Measurements from ENCODE around the gene CD2BP2. TPM values are rescaled to one million over a fixed set of nuclear protein-coding genes. Genes with fewer than 3 reads are reported as not detected.

CD2BP2 gene
- total and polyA plus RNA-seq, 9 of the 15 experiments (the other 6 are each of a cell fraction or from before 2014, with no cell fraction given), result 3.9 to 51.1 (median 32.8) TPM

GRCh38 chr16:30378236-30379157 lies 23.4 kb upstream of the CD2BP2 start (continued):
- peak; percentile 78 for TF ChIP-seq MGA (IDR thresholded peaks at IDR 0.05)
- TF ChIP-seq RBM22 (IDR thresholded peaks at IDR 0.05; ENCODE audit: low read depth, low read length, poor library complexity, severe bottlenecking), result no peak
- peak; percentile 41; the same call in 1 of the 2 replicates for TF ChIP-seq MBD2 (IDR thresholded peaks at IDR 0.05; ENCODE audit: borderline replicate concordance, low read depth)
- TF ChIP-seq MBD1 (CRISPR knock-in tag; IDR thresholded peaks at IDR 0.05), result no peak
- no peak for TF ChIP-seq MXD1 (CRISPR knock-in tag; IDR thresholded peaks at IDR 0.05; ENCODE audit: borderline replicate concordance, poor library complexity, severe bottlenecking)
